Chondrocyte (in vitro differentiated cells): Measurements from ENCODE around the gene HARBI1. TPM values are rescaled to one million over a fixed set of nuclear protein-coding genes. Genes with fewer than 3 reads are reported as not detected.

Experiments used
- DNase-seq: peaks from one replicate; pipeline ENCODE4 v3.0.0; 2021; ENCODE audit warnings: mixed read lengths, low spot score
- H3K27ac Mint-ChIP-seq: one replicate; pipeline ENCODE4 v1.8.0; 2021; ENCODE audit warnings: mild to moderate bottlenecking, moderate library complexity, mixed read lengths; ENCODE audit not compliant: unreplicated experiment
- H3K27me3 Mint-ChIP-seq: 2 replicates; pipeline ENCODE4 v1.8.0; 2021; ENCODE audit warnings: low read depth, mixed read lengths
- H3K36me3 Mint-ChIP-seq: 2 replicates; pipeline ENCODE4 v1.8.0; 2021; ENCODE audit warnings: low read depth, mixed read lengths
- H3K4me1 Mint-ChIP-seq: 2 replicates; pipeline ENCODE4 v1.8.0; 2021; ENCODE audit warnings: low read depth, mild to moderate bottlenecking, mixed read lengths
- H3K4me3 Mint-ChIP-seq: one replicate; pipeline ENCODE4 v1.8.0; 2021; ENCODE audit warnings: mild to moderate bottlenecking, moderate library complexity, mixed read lengths; ENCODE audit not compliant: unreplicated experiment
- H3K9me3 Mint-ChIP-seq: 2 replicates; pipeline ENCODE4 v1.8.0; 2021; ENCODE audit warnings: low read depth, mixed read lengths
- total RNA-seq: library from RNA; stranded (reverse); gene quantifications from 3 replicates; pipeline ENCODE4 v1.2.1, GENCODE V29; 2021
- TF ChIP-seq, protein P1 (sequence below): fragments of 200-600 bp; sonication (generic); IDR thresholded peaks from 2 replicates; pipeline ENCODE4 v1.5.0; 2021; ENCODE audit warnings: antibody characterized with exemption, mild to moderate bottlenecking, moderate library complexity

Gene HARBI1
- total RNA-seq, 1 donor from 2014 or later: 7.3 TPM

DNA sequence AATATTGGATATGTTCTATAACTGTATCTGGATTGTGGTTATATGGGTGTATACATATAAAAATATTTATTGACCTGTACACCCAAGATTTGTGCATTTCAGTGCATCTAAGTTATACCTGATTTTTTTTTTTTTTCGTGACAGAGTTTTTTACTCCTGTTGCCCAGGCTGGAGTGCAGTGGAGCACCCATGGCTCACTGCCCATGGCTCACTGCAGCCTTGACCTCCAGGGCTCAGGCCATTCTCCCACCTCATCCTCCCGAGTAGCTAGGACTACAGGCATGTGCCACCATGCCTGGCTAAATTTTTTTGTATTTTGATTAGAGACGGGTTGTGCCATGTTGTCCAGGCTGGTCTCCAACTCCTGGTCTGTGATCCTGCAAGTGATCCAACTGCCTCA lies 24.6 kb upstream of the HARBI1 start:
- DNase-seq: no peak
- H3K27me3 Mint-ChIP-seq: no peaks in the 10 kb centered on the region
- H3K4me3 Mint-ChIP-seq: no peak overlapping the region
- H3K27ac Mint-ChIP-seq: no peak overlapping the region
- H3K9me3 Mint-ChIP-seq: no peaks in the 10 kb centered on the region
- TF ChIP-seq, protein P1, sequence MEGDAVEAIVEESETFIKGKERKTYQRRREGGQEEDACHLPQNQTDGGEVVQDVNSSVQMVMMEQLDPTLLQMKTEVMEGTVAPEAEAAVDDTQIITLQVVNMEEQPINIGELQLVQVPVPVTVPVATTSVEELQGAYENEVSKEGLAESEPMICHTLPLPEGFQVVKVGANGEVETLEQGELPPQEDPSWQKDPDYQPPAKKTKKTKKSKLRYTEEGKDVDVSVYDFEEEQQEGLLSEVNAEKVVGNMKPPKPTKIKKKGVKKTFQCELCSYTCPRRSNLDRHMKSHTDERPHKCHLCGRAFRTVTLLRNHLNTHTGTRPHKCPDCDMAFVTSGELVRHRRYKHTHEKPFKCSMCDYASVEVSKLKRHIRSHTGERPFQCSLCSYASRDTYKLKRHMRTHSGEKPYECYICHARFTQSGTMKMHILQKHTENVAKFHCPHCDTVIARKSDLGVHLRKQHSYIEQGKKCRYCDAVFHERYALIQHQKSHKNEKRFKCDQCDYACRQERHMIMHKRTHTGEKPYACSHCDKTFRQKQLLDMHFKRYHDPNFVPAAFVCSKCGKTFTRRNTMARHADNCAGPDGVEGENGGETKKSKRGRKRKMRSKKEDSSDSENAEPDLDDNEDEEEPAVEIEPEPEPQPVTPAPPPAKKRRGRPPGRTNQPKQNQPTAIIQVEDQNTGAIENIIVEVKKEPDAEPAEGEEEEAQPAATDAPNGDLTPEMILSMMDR: no peak
- no peaks in the 10 kb centered on the region for H3K4me1 Mint-ChIP-seq
- peaks cover 15% of the 10 kb centered on the region for H3K36me3 Mint-ChIP-seq

DNA sequence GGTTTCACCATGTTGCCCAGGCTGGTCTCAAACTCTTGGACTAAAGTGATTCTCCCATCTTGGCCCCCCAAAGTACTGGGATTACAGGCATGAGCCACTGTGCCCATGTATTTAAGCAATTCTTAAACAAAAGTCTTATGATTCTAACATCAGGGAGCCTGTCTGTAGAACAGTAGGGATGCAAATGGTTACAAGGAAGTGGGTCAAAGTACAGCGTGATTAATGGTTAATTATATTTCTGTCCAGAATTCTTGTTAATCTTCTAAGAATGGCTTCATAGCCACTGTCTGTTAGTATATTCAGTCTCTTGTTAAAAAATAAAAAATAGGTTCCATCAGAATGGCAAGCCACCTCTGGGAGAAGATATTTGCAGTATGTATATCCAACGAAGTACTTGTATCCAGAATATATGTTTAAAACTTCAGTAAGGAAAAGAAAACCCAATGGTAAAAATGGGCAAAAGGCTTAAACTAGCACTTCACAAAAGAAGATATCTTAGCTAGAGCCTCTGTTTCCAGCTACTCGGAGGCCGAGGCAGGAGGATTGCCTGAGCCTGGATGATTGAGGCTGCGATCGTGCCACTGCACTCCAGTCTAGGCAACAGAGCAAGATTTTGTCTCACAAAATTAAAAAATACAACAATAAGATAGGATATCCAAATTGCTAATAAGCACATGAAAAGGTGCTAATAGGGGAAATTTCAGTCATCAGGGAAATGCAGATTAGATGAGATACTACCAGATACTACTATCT lies 23.2 kb upstream of the HARBI1 start:
- H3K9me3 Mint-ChIP-seq: no peaks in the 10 kb centered on the region
- no peak for DNase-seq
- no peak overlapping the region for H3K27ac Mint-ChIP-seq
- H3K27me3 Mint-ChIP-seq: no peaks in the 10 kb centered on the region
- TF ChIP-seq, protein P1: no peak
- H3K4me1 Mint-ChIP-seq: no peaks in the 10 kb centered on the region
- peaks cover 9% of the 10 kb centered on the region for H3K36me3 Mint-ChIP-seq
- H3K4me3 Mint-ChIP-seq: no peak overlapping the region

DNA sequence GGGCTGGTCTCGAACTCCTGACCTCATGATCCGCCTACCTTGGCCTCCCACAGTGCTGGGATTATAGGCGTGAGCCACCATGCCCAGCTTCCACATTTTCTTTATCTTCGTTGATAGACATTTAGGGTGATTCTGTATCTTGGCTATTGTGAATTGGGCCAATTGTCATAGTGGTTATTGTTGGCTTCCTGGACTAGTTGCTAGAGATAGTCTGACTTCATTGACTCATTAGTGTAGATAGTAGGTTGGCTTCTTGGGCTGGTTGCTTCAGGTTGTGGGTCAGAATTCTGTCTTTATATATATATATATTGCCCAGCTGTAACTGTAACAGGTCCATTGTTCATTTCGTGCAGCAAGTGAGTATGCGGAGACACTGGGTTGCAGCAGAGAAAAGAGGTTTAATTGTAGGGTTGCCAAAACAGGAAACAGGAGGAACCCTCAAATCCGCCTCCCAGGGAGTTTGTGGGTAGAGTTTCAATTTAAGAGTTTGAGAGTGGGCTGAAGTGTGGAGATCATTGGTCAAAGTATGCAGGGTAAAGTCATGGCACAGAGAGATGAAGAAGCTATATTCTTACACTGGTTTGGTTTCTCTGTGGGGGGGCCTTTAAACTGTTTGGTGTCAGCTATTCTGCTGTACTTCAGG lies 22.3 kb upstream of the HARBI1 start:
- TF ChIP-seq, protein P1: no peak

DNA sequence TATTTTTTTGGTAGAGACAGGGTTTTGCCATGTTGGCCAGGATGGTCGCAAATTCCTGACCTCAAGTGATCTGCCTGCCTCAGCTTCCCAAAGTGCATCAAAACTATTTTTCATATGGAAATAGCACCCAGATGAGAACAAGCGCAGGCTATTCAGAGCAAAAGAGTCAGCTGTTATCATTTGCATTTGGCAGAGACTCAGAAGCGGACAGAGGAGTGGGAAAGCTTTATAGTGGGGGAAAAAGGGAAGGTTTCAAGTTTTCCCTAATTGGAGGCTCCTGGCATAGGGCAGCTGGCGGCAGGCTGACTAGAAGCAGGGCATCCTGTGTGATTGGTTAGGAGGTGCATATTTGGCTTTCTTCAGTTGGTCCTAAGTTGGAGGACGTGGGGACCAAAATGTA lies 20.5 kb upstream of the HARBI1 start:
- Mint-ChIP-seq H3K9me3 (no peaks in the 10 kb centered on the region), H3K4me3 (no peak overlapping the region), H3K27ac (no peak overlapping the region), H3K4me1 (no peaks in the 10 kb centered on the region), H3K36me3 (peaks cover 6% of the 10 kb centered on the region), H3K27me3 (no peaks in the 10 kb centered on the region)
- TF ChIP-seq, protein P1: no peak
- no peak for DNase-seq

More for the DNA sequence above, 22.3 kb upstream of the HARBI1 start:
- DNase-seq: no peak
- Mint-ChIP-seq H3K4me3 (no peak overlapping the region), H3K27ac (no peak overlapping the region), H3K9me3 (no peaks in the 10 kb centered on the region), H3K27me3 (no peaks in the 10 kb centered on the region), H3K4me1 (no peaks in the 10 kb centered on the region), H3K36me3 (peaks cover 8% of the 10 kb centered on the region)

DNA sequence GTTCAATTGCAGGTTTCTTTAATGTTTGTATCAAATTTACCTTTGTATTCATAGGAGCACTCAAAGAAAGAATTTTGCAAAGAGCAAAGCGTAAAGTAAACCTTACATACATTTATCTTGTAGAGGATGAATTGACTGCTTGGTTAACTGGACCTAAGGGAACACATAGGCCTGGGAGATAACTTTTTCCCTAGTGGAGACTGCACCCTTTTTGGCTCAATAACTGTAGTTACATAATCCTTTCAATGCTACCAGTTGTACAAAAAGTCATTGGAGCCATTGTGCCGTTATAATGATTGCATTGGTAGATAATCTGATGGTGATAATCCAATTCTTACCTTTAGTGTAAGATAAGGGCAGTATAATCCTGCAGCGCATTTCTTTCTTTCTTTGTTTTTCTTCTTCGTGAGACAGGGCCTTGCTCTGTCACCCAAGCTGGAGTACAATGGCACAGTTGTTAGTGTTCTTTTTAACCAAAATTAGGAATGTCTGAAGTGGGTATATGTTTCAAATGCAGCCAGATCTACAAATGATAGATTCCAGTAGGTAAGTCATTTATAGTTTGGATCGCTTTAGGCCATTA lies 18.6 kb upstream of the HARBI1 start:
- H3K4me3 Mint-ChIP-seq: no peak overlapping the region
- no peak overlapping the region for H3K27ac Mint-ChIP-seq
- no peak for DNase-seq
- no peaks in the 10 kb centered on the region for H3K4me1 Mint-ChIP-seq
- no peaks in the 10 kb centered on the region for H3K9me3 Mint-ChIP-seq
- peaks cover 11% of the 10 kb centered on the region for H3K36me3 Mint-ChIP-seq
- H3K27me3 Mint-ChIP-seq: no peaks in the 10 kb centered on the region
- TF ChIP-seq, protein P1: no peak
